Activated B cell treated with CpG ODN at 0.5 μM for 24 hours (primary cell): ENCODE data around the gene COL6A2. TPM values are rescaled to one million over a fixed set of nuclear protein-coding genes. Genes with fewer than 3 reads are reported as not detected.

ENCODE experiments used
- ATAC-seq: fragments of 200-7000 bp; cut with Tn5 transposase; one replicate; pipeline ENCODE4 v1.10.0; 2021; ENCODE audit warnings: low read depth, mild to moderate bottlenecking, moderate library complexity
- CTCF ChIA-PET: fragments of 350-600 bp; sonication (Branson Sonifier 250); formaldehyde crosslinking; loops from one replicate; lab custom pipeline; 2021; ENCODE audit warnings: antibody characterized with exemption; lab: Charles Lee
- POLR2A ChIA-PET: fragments of 350-600 bp; sonication (Branson Sonifier 250); formaldehyde crosslinking; loops from one replicate; lab custom pipeline; 2021; ENCODE audit warnings: antibody characterized with exemption; lab: Charles Lee
- DNase-seq: peaks from one replicate; pipeline ENCODE4 v3.0.0; 2022
- H3K27ac Mint-ChIP-seq: one replicate; pipeline ENCODE4 v1.8.0; 2020; ENCODE audit warnings: mixed read lengths
- H3K27me3 Mint-ChIP-seq: one replicate; pipeline ENCODE4 v1.8.0; 2021; ENCODE audit warnings: mixed read lengths
- H3K36me3 Mint-ChIP-seq: one replicate; pipeline ENCODE4 v1.8.0; 2021; ENCODE audit warnings: low read depth, mixed read lengths
- H3K4me1 Mint-ChIP-seq: one replicate; pipeline ENCODE4 v1.8.0; 2021; ENCODE audit warnings: mixed read lengths
- H3K4me3 Mint-ChIP-seq: one replicate; pipeline ENCODE4 v1.8.0; 2020; ENCODE audit warnings: mild to moderate bottlenecking, mixed read lengths
- H3K9me3 Mint-ChIP-seq: one replicate; pipeline ENCODE4 v1.8.0; 2020; ENCODE audit warnings: mixed read lengths
- intact Hi-C: fragments of 100-400 bp; cut with micrococcal nuclease; formaldehyde crosslinking; loops from one replicate; pipeline ENCODE4 v1.15.1; 2024
- total RNA-seq: library from RNA; stranded (reverse); gene quantifications from 2 replicates; pipeline ENCODE4 v1.2.3, GENCODE V29; 2022
- TF ChIP-seq, protein P1 (sequence below): fragments of 200-600 bp; IDR thresholded peaks from one replicate; pipeline ENCODE4 v1.8.0; 2022; ENCODE audit warnings: antibody characterized with exemption, mild to moderate bottlenecking

COL6A2 gene
- total RNA-seq, 1 donor from 2014 or later: 0.40 TPM

DNA sequence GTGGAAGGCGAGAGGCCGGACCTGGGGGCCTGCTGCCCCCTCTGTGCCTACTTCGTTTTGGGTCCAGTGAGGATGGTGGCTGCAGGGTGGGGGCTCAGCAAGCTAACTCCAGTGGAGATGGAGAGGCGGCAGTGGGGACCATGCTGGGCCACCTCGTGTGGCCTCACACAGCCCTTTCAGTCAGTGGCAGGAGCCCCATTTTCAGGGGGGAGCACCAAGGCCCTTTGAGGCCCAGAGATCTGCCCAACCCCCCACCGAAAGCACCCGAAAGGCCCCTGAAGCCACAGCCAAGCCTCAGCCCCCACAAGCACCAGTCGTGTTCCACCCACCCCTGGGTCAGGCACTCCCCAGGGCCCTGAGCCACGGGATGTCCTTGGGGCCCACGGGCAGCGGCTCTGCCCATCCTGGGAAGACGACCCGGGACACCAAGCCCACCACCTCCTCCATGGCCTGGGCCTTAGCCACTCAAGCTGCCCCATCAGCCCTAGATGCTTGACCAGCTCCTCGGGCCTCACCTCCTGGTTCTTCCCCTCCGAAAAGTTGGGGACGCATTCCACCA is 57.1 kb downstream of the COL6A2 start:
- H3K27ac Mint-ChIP-seq: no peak overlapping the region
- no peak for DNase-seq
- ChIA-PET CTCF (no interaction called here), POLR2A (no interaction called here)
- H3K27me3 Mint-ChIP-seq: no peaks in the 10 kb centered on the region
- peaks cover 2% of the 10 kb centered on the region for H3K36me3 Mint-ChIP-seq
- TF ChIP-seq, protein P1, sequence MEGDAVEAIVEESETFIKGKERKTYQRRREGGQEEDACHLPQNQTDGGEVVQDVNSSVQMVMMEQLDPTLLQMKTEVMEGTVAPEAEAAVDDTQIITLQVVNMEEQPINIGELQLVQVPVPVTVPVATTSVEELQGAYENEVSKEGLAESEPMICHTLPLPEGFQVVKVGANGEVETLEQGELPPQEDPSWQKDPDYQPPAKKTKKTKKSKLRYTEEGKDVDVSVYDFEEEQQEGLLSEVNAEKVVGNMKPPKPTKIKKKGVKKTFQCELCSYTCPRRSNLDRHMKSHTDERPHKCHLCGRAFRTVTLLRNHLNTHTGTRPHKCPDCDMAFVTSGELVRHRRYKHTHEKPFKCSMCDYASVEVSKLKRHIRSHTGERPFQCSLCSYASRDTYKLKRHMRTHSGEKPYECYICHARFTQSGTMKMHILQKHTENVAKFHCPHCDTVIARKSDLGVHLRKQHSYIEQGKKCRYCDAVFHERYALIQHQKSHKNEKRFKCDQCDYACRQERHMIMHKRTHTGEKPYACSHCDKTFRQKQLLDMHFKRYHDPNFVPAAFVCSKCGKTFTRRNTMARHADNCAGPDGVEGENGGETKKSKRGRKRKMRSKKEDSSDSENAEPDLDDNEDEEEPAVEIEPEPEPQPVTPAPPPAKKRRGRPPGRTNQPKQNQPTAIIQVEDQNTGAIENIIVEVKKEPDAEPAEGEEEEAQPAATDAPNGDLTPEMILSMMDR: no peak
- ATAC-seq: no peak
- no peaks in the 10 kb centered on the region for H3K9me3 Mint-ChIP-seq
- no peak overlapping the region for H3K4me3 Mint-ChIP-seq
- H3K4me1 Mint-ChIP-seq: peaks cover 2% of the 10 kb centered on the region
- intact Hi-C loops: no loop called here

DNA sequence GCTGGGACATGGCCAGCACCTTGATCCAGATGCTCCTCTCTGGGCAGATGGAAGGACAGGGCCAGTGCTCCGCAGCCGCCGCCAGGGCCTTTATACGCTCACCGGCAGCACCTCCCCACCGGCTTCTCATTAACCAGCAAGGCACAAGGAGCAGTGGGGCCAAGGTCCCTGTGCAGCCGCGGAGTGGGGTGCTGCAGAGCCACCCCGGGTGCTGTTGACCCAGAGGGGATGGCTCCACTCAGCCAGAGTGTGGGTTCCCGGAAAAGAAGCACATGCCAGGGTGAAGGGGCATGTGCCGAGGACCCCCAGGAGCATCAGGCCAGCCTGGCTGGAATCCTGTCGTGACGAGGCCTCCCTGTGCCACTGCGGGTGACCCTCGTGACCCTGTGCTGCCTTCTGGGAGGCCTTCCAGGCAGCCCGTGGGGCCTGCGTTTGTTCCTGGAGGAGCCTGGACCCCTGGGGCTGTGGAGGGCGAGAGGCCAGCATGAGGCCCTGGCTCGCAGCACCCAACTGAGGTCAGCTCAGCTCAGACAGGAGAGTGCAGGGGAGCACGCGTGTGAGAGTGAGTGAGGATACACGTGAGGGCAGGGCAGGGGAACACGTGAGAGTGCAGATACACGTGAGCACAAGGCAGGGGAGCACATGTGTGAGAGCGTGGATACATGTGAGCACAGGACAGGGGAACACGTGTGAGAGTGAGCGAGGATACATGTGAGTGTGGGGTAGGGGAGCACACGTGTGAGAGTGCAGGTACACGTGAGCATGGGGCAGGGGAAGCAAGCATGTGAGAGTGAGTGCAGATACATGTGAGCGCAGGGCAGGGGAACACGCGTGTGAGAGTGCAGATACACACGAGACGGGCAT is 57.8 kb downstream of the COL6A2 start, which contains the start of gene FTCD:
FTCD (minus strand) TSS at position 66 of the 864 bp plus-strand sequence; CDS start at position 10, 56 bp downstream.
- Mint-ChIP-seq H3K36me3 (peaks cover 2% of the 10 kb centered on the region), H3K27me3 (no peaks in the 10 kb centered on the region), H3K4me3 (no peak within 1 kb of the TSS), H3K27ac (no peak within 1 kb of the TSS), H3K9me3 (no peaks in the 10 kb centered on the region), H3K4me1 (peaks cover 2% of the 10 kb centered on the region)
- ChIA-PET CTCF (no interaction called here), POLR2A (no interaction called here)
- peak; percentile 14 for DNase-seq
- intact Hi-C loops: no loop called here
- TF ChIP-seq, protein P1: no peak
- ATAC-seq: no peak

DNA sequence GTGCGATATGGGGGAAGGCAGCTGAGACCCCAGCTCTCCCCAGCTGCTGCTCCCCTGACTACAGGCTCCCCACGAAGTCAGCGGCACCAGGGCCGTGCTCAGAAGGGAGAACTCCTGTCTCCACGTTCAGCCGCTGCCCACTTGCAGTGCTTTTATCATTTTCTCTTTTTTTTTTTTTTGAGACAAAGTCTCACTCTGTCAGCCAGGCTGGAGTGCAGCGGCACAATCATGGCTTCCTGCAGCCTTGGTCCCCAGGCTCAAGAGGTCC is 58.4 kb downstream of the COL6A2 start:
- ATAC-seq (no peak), DNase-seq (peak; percentile 4)
- no peaks in the 10 kb centered on the region for H3K27me3 Mint-ChIP-seq
- CTCF ChIA-PET: no interaction called here
- no peak overlapping the region for H3K27ac Mint-ChIP-seq
- peaks cover 2% of the 10 kb centered on the region for H3K4me1 Mint-ChIP-seq
- no peak overlapping the region for H3K4me3 Mint-ChIP-seq
- no peaks in the 10 kb centered on the region for H3K9me3 Mint-ChIP-seq
- intact Hi-C loops: no loop called here
- H3K36me3 Mint-ChIP-seq: peaks cover 2% of the 10 kb centered on the region
- TF ChIP-seq, protein P1: no peak
- POLR2A ChIA-PET: no interaction called here

DNA sequence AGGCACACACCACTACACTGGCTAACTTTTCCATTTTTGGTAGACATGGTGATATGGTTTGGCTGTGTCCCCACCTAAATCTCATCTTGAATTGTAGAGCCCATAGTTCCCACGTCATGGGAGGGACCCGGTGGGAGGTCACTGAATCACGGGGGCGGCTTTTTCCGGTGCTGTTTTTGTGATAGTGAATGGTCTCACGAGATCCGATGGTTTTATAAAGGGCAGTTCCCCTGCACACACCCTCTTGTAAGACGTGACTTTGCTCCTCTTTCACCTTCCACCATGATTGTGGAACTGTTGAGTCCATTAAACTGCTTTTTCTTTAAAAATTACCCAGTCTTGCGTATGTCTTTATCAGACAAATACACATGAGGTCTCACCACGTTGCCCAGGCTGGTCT is 58.8 kb downstream of the COL6A2 start:
- TF ChIP-seq, protein P1: no peak
- Mint-ChIP-seq H3K9me3 (no peaks in the 10 kb centered on the region), H3K4me1 (peaks cover 2% of the 10 kb centered on the region), H3K27me3 (no peaks in the 10 kb centered on the region), H3K27ac (no peak overlapping the region), H3K4me3 (no peak overlapping the region), H3K36me3 (peaks cover 2% of the 10 kb centered on the region)
- POLR2A ChIA-PET: no interaction called here
- no peak for ATAC-seq
- intact Hi-C loops: no loop called here
- CTCF ChIA-PET: no interaction called here
- peak; percentile 7 for DNase-seq

DNA sequence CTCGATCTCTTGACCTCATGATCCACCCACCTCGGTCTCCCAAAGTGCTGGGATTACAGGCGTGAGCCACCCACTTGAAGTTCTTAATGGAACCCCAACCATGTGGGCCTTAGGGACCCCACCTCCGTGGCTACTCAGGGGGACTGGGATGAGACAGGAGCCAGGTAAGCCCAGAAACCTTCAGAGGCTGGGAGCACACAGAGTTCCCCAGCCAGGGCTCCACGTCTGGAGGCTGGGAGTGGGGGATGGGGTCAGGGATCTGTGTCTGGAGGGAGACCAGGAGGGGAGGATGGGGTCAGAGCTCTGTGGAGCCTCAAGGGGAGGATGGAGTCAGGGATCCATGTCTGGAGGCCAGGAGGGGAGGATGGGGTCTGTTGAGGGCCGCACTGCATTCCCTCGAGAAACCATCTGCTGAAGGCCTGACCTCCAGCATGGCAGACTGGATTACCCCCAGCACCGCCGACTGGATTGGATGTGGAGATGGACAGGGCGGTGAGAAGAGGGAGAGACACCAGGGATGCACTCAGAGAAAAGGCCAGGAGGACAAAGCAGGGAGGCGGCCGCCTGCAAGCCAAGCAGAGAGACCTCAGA is 59.6 kb downstream of the COL6A2 start:
- H3K36me3 Mint-ChIP-seq: peaks cover 2% of the 10 kb centered on the region
- intact Hi-C loops: no loop called here
- ChIA-PET CTCF (no interaction called here), POLR2A (no interaction called here)
- peaks cover 2% of the 10 kb centered on the region for H3K4me1 Mint-ChIP-seq
- DNase-seq: no peak
- H3K9me3 Mint-ChIP-seq: no peaks in the 10 kb centered on the region
- ATAC-seq: no peak
- no peaks in the 10 kb centered on the region for H3K27me3 Mint-ChIP-seq
- TF ChIP-seq, protein P1: no peak
- no peak overlapping the region for H3K27ac Mint-ChIP-seq
- no peak overlapping the region for H3K4me3 Mint-ChIP-seq
